T-helper 1 cell (primary cell): ENCODE results near the gene RMI1.
A peak's percentile ranks its signal among the peaks of the same experiment; 100 is the strongest.

ENCODE experiments used
- DNase-seq, 5 donors: peaks; one replicate each; pipeline ENCODE4 v3.0.0-alpha.2; 2012 to 2020

RMI1 gene

GRCh38 chr9:83969602-83970001 is 11.0 kb upstream of the RMI1 start:
- DNase-seq: no peak

- DNase-seq: no peak
These were observed 9.1 kb upstream of the RMI1 start for GRCh38 chr9:83971485-83971884.

DNA sequence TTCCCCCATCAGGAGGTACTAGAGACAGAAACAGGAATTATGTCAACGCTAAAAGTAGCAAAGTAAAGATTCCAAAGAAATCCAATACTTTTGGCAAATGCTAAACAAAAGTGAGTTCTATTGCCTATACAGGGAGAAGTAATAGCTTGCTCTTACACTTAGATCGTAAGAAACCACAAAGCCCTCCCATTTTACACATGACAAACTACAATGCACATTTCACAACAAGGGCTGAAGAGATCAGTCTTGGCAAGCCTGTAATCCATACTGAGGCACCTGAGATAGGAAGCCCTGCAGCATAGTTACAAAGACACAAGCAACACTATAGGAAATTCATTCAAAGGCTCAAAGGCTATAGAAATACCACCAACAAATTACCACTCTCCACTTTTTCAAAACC is 8.3 kb upstream of the RMI1 start:
- DNase-seq: no peak

- no peak for DNase-seq
These were observed 5.3 kb upstream of the RMI1 start for GRCh38 chr9:83975300-83975699.

GRCh38 chr9:83976372-83976771 is 4.2 kb upstream of the RMI1 start:
- DNase-seq: no peak

GRCh38 chr9:83977196-83977595 is 3.4 kb upstream of the RMI1 start:
- no peak for DNase-seq

DNA sequence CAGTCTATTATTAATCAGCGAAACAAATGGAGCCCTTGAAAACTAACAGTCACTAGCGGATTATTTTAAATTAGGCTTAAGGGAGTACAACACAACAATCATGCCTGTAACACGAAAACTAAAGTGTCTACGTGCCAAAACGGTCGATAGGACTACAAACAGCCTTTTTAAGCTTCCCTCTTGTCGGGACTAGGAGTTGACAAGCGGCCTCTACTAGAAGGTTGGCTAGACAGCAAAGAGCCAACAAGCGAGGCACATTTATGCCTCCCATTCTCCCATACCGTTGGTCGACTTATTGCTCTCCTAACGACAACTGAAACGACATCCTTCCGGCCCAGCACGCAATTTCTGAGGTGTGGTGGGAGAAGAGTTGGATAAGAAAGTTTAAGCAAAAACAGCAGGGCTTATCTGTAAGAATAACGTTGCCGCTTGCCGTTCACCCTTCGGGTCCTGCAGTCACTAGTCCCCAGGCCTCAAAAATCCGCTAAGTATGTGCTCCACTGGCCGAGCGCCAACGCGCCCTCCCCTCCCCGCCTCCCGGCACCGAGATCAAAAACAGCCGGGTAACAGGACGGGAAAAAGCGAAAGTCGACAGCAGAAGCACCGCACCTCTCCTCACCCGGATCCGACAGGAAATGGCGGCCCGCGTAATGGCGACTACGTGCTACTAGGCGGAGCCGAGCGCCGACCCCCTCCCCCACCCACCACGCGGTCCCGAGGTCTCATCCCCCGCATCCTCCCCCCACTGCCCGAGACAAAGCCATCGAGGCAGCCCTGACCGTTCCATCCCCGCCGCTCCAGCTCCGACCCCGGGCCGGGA is 1.4 kb upstream of the RMI1 start:
- DNase-seq: peak; percentile 79 to 91 (median 85)

GRCh38 chr9:83979812-83980394 is 702 bp upstream of the RMI1 start, which contains the start of gene HNRNPK:
HNRNPK (minus strand) TSS chr9:83980215; CDS start chr9:83978252, 1,963 bp downstream.
- DNase-seq: peak; percentile 98 to 100 (median 99)

DNA sequence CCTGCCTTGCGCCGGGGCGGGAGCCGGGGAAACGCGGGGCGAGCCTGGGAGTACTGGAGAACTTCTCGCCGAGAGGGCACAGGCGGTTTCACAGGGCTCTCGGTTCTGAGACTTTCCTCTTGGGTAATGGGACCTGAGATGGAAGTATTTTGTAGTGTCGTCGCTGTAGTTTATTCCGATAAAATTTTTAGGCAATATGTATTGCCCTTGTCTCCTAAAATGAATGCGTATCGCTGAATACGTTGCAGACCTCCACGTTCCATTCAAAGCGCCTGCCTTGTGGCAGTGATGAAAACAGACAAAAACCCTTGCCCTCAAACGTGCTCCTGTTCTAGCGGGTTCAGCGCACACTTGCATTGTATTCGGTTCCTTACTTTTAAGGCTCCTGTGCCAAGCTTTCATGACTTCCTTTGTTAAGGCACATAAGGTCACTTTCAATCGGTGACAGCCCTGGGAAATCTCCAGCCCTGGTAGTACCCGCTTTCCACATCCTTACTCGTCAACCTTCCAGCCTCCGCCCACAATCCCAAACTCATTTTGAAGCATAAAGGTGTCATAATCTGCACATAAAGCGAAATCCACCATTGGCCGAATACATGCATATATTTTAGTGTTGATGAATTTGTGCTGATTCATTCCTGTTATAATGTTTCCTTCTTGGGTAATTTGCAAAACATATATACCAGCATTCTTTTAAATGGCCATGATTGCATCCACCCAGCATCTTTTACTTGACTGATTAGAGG is 694 bp downstream of the RMI1 start:
- DNase-seq: peak in 1 of 5 donors; percentile 31

DNA sequence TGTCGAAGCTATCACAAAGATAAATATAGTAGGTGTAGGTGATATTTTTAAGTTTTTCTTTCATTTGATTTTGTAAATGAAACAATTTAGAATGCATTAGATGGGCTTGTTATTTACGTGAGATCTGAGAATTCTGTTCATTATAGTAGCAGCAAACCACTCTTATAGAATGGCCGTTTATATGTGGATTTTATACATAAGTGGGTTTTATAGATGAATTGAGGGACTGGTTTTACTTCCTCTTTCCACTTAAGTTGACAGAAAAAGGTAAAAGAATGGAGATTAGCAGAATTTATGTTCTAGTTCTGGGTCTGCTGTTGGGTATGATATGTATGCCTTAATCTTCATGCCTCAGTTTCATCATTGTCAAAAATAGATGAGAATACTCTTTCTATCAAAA is 5.6 kb downstream of the RMI1 start:
- no peak for DNase-seq

GRCh38 chr9:83986765-83987401 is 6.3 kb downstream of the RMI1 start:
- DNase-seq: no peak

- DNase-seq: no peak
These were observed 6.8 kb downstream of the RMI1 start for GRCh38 chr9:83987402-83987791.

DNA sequence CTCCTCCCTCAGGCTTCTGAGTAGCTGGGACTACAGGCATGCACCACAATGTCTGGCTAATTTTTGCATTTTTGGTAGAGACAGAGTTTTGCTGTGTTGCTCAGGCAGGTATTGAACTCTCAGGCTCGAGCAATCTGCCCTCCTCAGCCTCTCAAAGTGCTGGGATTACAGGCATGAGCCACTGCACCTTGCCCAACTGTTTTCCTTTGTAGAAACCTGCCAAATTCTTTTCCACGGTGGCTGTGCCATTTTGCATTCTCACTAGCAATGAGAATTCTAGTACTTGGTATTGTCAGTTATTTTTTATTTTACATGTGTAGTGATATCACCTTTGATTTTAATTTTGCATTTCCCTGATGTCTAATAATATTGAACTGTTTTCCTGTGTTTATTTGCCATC is 7.8 kb downstream of the RMI1 start:
- no peak for DNase-seq

DNA sequence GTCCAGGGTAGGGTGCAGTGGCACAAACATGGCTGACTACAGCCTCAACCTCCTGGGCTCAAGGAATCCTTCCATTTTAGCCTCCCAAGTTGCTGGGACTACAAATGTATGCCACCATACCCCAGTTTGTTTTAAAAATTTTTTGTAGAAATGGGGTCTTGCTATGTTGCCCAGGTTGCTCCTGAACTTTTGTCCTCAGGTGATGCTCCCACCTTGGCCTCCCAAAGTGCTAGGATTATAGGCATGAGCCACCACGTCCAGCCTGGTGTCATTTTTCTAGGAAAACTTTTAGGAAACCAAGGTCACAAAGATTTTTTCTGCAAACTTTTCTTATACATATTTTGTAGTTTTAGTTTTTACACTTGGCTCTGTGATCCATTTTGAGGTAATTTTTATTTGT is 10.8 kb downstream of the RMI1 start:
- DNase-seq: no peak

GRCh38 chr9:83992407-83992806 is 11.8 kb downstream of the RMI1 start:
- no peak for DNase-seq

DNA sequence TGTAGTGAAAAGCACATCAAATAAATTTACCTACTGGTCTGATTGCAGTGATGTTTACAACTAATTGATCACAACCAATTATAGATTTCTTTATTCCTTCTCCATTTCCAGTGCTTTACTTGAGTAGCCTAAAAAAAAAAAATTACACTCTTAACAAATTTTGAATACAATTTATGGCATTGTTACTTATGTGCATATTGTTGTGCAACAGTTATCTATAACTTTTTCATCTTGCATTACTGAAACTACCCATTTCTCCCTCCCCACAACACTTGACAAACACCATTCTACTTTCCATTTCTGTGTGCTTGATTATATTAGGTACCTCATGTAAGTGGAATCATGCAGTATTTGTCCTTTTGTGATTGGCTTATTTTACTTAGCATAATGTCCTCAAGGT is 12.3 kb downstream of the RMI1 start:
- no peak for DNase-seq

GRCh38 chr9:83996126-83996525 is 15.5 kb downstream of the RMI1 start:
- no peak for DNase-seq

DNA sequence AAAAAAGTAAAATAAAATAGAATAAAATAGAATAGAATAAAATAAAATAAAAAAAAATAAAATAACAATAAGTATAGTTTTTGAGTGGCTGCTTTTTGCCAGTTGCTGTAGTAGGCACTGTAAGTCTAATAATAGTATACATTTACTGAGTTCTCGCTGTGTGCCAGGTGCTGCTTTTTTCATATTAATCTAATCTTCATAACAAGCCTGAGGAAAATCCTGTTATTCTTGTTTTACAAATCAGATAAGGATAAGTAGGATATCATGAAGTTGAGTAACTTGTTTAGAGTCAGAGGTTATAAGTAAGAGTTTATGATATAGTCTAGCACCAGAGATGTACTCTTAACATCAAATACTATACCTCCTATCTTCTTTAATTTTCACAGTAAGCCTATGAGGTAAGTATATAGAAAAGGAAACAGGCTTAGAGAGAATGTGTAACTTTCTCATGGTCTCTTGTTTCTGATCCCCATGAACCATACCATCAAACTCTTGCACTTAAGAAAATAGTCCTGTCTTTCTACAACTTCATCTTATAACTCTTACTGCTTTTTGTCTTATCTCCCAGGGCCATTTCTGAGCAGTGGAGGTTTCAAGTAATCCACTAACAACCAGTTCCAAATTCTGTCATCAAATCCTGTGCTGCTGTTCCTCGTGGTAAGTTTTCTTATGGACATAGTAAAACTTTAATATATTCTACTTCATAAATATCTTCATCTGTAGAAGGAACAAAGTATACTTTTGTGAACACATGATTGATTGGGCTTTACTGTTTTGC is 18.7 kb downstream of the RMI1 start:
- DNase-seq: no peak

DNA sequence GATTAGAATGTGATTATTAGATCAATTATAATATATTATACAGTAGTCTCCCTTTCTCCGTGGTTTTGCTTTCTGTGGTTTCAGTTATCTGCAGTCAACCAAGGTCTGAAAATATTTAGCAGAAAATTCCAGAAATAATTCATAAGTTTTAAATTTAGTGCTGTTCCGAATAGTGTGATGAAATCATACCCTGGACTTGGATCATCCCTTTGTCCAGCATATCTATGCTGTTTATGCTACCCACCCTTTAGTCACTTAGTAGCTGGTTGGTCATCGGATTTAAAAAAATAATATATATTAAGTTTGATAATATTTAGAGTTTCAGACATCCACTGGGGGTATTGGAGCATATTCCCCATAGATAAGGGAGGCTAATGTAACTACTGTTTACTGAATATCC is 19.6 kb downstream of the RMI1 start:
- DNase-seq: no peak

- DNase-seq: no peak
These were observed 21.0 kb downstream of the RMI1 start for GRCh38 chr9:84001621-84002020.

- DNase-seq: peak in 1 of 5 donors; percentile 36
These were observed 21.7 kb downstream of the RMI1 start for GRCh38 chr9:84002344-84002743.

- DNase-seq: no peak
These were observed 22.6 kb downstream of the RMI1 start for GRCh38 chr9:84003246-84003645.
